Inferior parietal cortex (tissue), 1 donor: Measurements from ENCODE around the gene CLCA1.

Source experiments
- DNase-seq: peaks from one replicate; pipeline ENCODE4 v3.0.0-alpha.2; 2016; ENCODE audit errors: extremely low spot score

Gene CLCA1

GRCh38 chr1:86468501-86468977 is at the start of gene CLCA1:
TSS of gene CLCA1 (plus strand) at chr1:86468927. CDS start at chr1:86468972, 45 bp downstream.
- DNase-seq: no peak

GRCh38 chr1:86419277-86419903 is 49.3 kb upstream of the CLCA1 start:
- DNase-seq: peak; percentile 20

GRCh38 chr1:86421601-86422280 is 47.0 kb upstream of the CLCA1 start:
- DNase-seq: no peak

GRCh38 chr1:86423473-86423872 is 45.3 kb upstream of the CLCA1 start:
- no peak for DNase-seq

- DNase-seq: no peak
These were observed 44.9 kb upstream of the CLCA1 start, which contains the start of gene CLCA2 for GRCh38 chr1:86423873-86424272. TSS of gene CLCA2 (plus strand) at chr1:86424171. CDS start at chr1:86424248, 77 bp downstream.

GRCh38 chr1:86429122-86429725 is 39.5 kb upstream of the CLCA1 start:
- no peak for DNase-seq

- no peak for DNase-seq
These were observed 38.9 kb upstream of the CLCA1 start for GRCh38 chr1:86429835-86430234.

GRCh38 chr1:86430376-86430775 is 38.4 kb upstream of the CLCA1 start:
- no peak for DNase-seq

- no peak for DNase-seq
These were observed 34.7 kb upstream of the CLCA1 start for GRCh38 chr1:86434059-86434458.

- no peak for DNase-seq
These were observed 33.4 kb upstream of the CLCA1 start for GRCh38 chr1:86435327-86435726.

- DNase-seq: no peak
These were observed 32.7 kb upstream of the CLCA1 start for GRCh38 chr1:86436041-86436440.

- no peak for DNase-seq
These were observed 27.1 kb upstream of the CLCA1 start for GRCh38 chr1:86441581-86441980.

- no peak for DNase-seq
These were observed 26.7 kb upstream of the CLCA1 start for GRCh38 chr1:86441997-86442396.

- no peak for DNase-seq
These were observed 22.8 kb upstream of the CLCA1 start for GRCh38 chr1:86445919-86446318.

GRCh38 chr1:86447198-86447790 is 21.4 kb upstream of the CLCA1 start:
- peak; percentile 54 for DNase-seq

- no peak for DNase-seq
These were observed 20.1 kb upstream of the CLCA1 start for GRCh38 chr1:86448670-86449069.

- DNase-seq: no peak
These were observed 19.6 kb upstream of the CLCA1 start for GRCh38 chr1:86449103-86449502.

- no peak for DNase-seq
These were observed 17.9 kb upstream of the CLCA1 start for GRCh38 chr1:86450847-86451246.

GRCh38 chr1:86453664-86454063 is 15.1 kb upstream of the CLCA1 start:
- DNase-seq: no peak

- DNase-seq: no peak
These were observed 13.7 kb upstream of the CLCA1 start for GRCh38 chr1:86455073-86455472.

GRCh38 chr1:86460998-86461397 is 7.7 kb upstream of the CLCA1 start:
- no peak for DNase-seq

GRCh38 chr1:86461482-86461881 is 7.2 kb upstream of the CLCA1 start:
- DNase-seq: no peak

GRCh38 chr1:86464819-86465218 is 3.9 kb upstream of the CLCA1 start:
- no peak for DNase-seq
